MCF 10A (cell line): ENCODE results near the gene CST7. TPM values are rescaled to one million over a fixed set of nuclear protein-coding genes. Genes with fewer than 3 reads are reported as not detected.

ENCODE experiments used
- Bru-seq: library from RNA; stranded (reverse); fragments of 400-500 nt; gene quantifications from one replicate; lab custom pipeline; 2021; lab: Mats Ljungman, UMichigan
- BruChase-seq, 2 experiments: library from RNA; stranded (reverse); fragments of 400-500 nt; gene quantifications; one replicate each; lab custom pipeline; 2021; lab: Mats Ljungman, UMichigan
- BruUV-seq: library from RNA; stranded (reverse); fragments of 400-500 nt; replicated peaks from 2 replicates; lab custom pipeline; 2021; lab: Mats Ljungman, UMichigan
- CTCF ChIA-PET: fragments of 300-600 bp; sonication (Branson Sonifier 250); formaldehyde crosslinking; extraction: SDS; loops from one replicate; lab custom pipeline; 2021; ENCODE audit warnings: antibody characterized with exemption, inconsistent platforms; lab: Yijun Ruan, JAX
- POLR2A ChIA-PET: fragments of 300-600, 350-650 bp; sonication (Branson Sonifier 250); formaldehyde crosslinking; extraction: SDS; loops from one replicate; lab custom pipeline; 2020; ENCODE audit warnings: antibody characterized with exemption, inconsistent platforms; lab: Yijun Ruan, JAX
- DNase-seq: peaks from one replicate; pipeline ENCODE4 v3.0.0-alpha.2; 2018; ENCODE audit not compliant: unreplicated experiment
- H3K27ac Mint-ChIP-seq: one replicate; pipeline ENCODE4 v1.8.0; 2022; ENCODE audit warnings: mild to moderate bottlenecking, low read depth, mixed read lengths; ENCODE audit not compliant: unreplicated experiment
- H3K27me3 Mint-ChIP-seq: one replicate; pipeline ENCODE4 v1.8.0; 2022; ENCODE audit warnings: mixed read lengths; ENCODE audit not compliant: insufficient read depth, unreplicated experiment
- H3K36me3 Mint-ChIP-seq: one replicate; pipeline ENCODE4 v1.8.0; 2022; ENCODE audit warnings: mild to moderate bottlenecking, moderate library complexity, mixed read lengths; ENCODE audit not compliant: insufficient read depth, unreplicated experiment
- H3K4me1 Mint-ChIP-seq: one replicate; pipeline ENCODE4 v1.8.0; 2022; ENCODE audit warnings: mixed read lengths; ENCODE audit not compliant: insufficient read depth, unreplicated experiment
- H3K4me3 Mint-ChIP-seq: one replicate; pipeline ENCODE4 v1.8.0; 2022; ENCODE audit warnings: mild to moderate bottlenecking, moderate library complexity, mixed read lengths; ENCODE audit not compliant: unreplicated experiment
- H3K9me3 Mint-ChIP-seq: one replicate; pipeline ENCODE4 v1.8.0; 2022; ENCODE audit warnings: mixed read lengths; ENCODE audit not compliant: unreplicated experiment
- intact Hi-C: fragments of 100-400 bp; cut with micrococcal nuclease; formaldehyde crosslinking; loops from 2 replicates; pipeline ENCODE4 v1.14.1; 2022
- long read RNA-seq: library from polyadenylated mRNA; stranded (forward); transcript quantifications from one replicate; pipeline ENCODE4 v2.0.0, GENCODE V29; 2022
- total RNA-seq: library from RNA; stranded (reverse); gene quantifications from 2 replicates; pipeline ENCODE4 v1.2.3, GENCODE V29; 2022
- TF ChIP-seq, protein P1 (sequence below): fragments of 200-600 bp; IDR thresholded peaks from one replicate; pipeline ENCODE4 v1.8.0; 2022; ENCODE audit warnings: antibody characterized with exemption, mild to moderate bottlenecking; ENCODE audit not compliant: unreplicated experiment

The CST7 gene, protein sequence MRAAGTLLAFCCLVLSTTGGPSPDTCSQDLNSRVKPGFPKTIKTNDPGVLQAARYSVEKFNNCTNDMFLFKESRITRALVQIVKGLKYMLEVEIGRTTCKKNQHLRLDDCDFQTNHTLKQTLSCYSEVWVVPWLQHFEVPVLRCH
- total RNA-seq (not detected in 2 replicates), Bru-seq, nascent RNA (not detected), BruChase-seq, experiment 1, labeled RNA remaining after a 6-hour chase (not detected), BruChase-seq, experiment 2, labeled RNA remaining after a 2-hour chase (not detected)
- long read RNA-seq = 0 reads

DNA sequence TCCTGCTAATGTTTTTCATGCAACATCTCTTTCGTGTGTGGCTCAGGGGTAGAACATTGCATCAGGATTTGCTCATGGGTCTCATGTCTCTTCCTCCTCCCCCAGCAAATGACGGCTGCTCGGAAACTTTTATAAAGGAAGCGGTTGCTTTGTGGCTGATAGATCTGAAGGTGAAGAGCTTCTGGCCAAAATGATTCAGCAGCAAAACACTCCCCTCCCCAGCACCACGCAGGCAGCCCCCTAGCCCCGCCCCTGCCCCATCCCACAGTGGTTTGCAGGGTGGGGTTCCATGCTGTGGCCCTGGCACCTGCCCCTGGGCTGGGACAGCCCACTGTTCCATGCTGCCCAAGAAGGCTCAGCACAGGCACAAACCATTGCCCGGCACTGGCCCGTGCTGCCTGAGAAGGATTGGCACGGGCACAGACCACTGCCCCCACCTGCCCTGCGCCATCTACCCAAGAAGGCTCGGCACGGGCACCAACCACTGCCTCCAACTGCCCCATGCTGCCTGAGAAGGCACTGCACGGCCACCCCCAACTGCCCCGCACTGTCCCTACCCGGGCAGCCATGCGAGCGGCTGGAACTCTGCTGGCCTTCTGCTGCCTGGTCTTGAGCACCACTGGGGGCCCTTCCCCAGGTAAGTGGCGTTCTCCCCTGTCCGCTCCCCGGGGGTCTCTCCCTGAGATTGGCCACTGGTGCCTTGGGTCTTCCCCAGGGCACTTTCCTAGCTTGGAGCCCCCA lies at the start of gene CST7:
Gene CST7, plus strand, starts transcription at position 331 of the 741 bp plus-strand sequence. Its CDS starts 237 bp downstream, at position 568.
- H3K27ac Mint-ChIP-seq = no peak within 1 kb of the TSS
- no peaks in the 10 kb centered on the region for H3K4me1 Mint-ChIP-seq
- ChIA-PET POLR2A (no interaction called here), CTCF (interaction anchor here (0.6 to 1.4 kb wide), 2 partner anchors 18 to 1314 kb away, joined by 3 to 7 read pairs; no protein-coding TSS in a partner anchor)
- no peaks in the 10 kb centered on the region for H3K27me3 Mint-ChIP-seq
- H3K9me3 Mint-ChIP-seq = peaks cover 9% of the 10 kb centered on the region
- H3K4me3 Mint-ChIP-seq = no peak within 1 kb of the TSS
- H3K36me3 Mint-ChIP-seq = peaks cover 4% of the 10 kb centered on the region
- no TSS peak for BruUV-seq
- intact Hi-C loops = no loop called here
- TF ChIP-seq, protein P1, sequence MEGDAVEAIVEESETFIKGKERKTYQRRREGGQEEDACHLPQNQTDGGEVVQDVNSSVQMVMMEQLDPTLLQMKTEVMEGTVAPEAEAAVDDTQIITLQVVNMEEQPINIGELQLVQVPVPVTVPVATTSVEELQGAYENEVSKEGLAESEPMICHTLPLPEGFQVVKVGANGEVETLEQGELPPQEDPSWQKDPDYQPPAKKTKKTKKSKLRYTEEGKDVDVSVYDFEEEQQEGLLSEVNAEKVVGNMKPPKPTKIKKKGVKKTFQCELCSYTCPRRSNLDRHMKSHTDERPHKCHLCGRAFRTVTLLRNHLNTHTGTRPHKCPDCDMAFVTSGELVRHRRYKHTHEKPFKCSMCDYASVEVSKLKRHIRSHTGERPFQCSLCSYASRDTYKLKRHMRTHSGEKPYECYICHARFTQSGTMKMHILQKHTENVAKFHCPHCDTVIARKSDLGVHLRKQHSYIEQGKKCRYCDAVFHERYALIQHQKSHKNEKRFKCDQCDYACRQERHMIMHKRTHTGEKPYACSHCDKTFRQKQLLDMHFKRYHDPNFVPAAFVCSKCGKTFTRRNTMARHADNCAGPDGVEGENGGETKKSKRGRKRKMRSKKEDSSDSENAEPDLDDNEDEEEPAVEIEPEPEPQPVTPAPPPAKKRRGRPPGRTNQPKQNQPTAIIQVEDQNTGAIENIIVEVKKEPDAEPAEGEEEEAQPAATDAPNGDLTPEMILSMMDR = no peak
- no peak for DNase-seq

DNA sequence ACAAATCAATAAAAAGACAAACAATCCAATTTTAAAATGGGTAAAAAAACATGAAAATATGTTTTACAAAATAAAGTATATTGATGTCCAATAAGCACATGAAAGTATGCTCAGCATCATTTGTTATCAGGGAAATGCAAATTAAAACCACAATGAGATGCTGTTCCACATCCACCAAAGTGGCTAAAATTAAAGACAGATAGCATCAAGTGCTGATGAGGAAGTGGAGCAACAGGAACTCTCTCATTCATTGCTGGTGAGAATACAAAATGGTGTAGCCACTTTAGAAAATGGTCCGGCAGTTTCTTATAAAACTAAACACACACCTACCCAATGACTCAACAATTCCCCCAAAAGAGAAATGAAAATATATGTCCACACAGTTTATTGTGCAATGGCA lies 42.3 kb upstream of the CST7 start:
- no TSS peak for BruUV-seq
- Mint-ChIP-seq H3K27ac (no peak overlapping the region), H3K27me3 (peaks cover 8% of the 10 kb centered on the region), H3K4me1 (no peaks in the 10 kb centered on the region), H3K9me3 (no peaks in the 10 kb centered on the region), H3K4me3 (no peak overlapping the region), H3K36me3 (no peaks in the 10 kb centered on the region)
- CTCF ChIA-PET = interaction anchor here (0.7 kb wide), 2 partner anchors 24 to 1030 kb away, joined by 3 read pairs; no protein-coding TSS in a partner anchor
- intact Hi-C loops = no loop called here
- POLR2A ChIA-PET = no interaction called here
- no peak for DNase-seq
- TF ChIP-seq, protein P1 = no peak

DNA sequence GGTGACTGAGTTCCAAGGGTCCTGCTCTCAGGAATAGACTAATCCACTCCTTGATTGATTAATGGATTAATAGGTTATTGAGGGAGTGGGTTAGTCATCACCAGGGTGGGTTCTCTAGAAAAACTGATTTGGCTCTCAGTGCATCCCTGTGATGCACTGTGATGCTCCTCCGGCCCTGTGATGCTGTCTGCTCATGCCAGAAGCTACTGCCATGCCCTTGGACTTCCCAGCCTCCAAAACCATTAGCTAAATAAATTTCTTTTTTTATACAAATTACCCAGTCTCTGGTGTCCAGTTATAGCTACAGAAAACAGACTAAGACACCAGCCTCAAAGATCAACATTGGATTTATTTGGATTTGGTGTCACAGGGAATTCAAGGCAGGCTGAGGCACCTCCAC lies 40.4 kb upstream of the CST7 start:
- no TSS peak for BruUV-seq
- H3K27ac Mint-ChIP-seq = no peak overlapping the region
- intact Hi-C loops = no loop called here
- no peaks in the 10 kb centered on the region for H3K36me3 Mint-ChIP-seq
- POLR2A ChIA-PET = no interaction called here
- TF ChIP-seq, protein P1 = no peak
- H3K4me1 Mint-ChIP-seq = no peaks in the 10 kb centered on the region
- DNase-seq = no peak
- H3K9me3 Mint-ChIP-seq = no peaks in the 10 kb centered on the region
- CTCF ChIA-PET = no interaction called here
- peaks cover 10% of the 10 kb centered on the region for H3K27me3 Mint-ChIP-seq
- H3K4me3 Mint-ChIP-seq = no peak overlapping the region

DNA sequence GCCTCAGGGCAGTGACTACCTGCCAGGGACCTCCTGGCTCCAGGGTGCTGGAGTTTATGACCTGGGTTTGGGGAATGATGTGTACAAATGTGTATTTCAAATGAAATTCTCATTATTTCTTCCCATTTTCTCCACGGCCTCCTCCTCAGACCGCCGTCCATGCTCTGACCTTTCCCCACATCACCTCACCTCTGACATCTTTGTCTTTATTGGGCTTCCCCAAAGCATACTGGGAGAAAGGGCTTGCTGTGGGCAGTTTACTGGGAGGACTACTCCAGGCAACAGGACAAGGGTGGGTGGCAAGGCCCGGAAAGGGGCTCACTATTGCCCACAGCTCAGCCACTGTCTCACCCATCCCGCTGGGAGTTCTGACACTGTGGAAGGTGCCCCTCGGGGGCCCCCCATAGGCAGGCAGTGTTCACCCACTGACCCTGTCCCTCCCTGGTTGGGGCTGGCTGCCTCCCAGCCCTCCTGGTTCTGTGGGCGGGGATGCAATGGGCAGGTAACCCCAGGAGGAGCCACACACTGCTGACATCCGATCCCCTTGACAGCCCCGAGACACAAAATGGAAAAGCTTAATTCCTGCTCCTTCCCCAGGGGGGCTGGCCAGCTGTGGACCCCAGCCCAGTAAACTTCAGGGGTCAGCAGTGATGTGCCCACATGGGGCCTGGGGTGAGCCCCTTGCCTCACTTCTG lies 39.8 kb upstream of the CST7 start:
- Mint-ChIP-seq H3K27me3 (peaks cover 10% of the 10 kb centered on the region), H3K4me3 (no peak overlapping the region), H3K27ac (no peak overlapping the region), H3K9me3 (no peaks in the 10 kb centered on the region), H3K4me1 (no peaks in the 10 kb centered on the region), H3K36me3 (no peaks in the 10 kb centered on the region)
- intact Hi-C loops = no loop called here
- DNase-seq = no peak
- ChIA-PET CTCF (no interaction called here), POLR2A (no interaction called here)
- TF ChIP-seq, protein P1 = no peak
- BruUV-seq = no TSS peak
